ENCODE results near the gene ARHGAP8. TPM values are rescaled to one million over a fixed set of nuclear protein-coding genes. Genes with fewer than 3 reads are reported as not detected.

ARHGAP8 gene
- total and polyA plus RNA-seq, 10 of the 15 experiments (the other 5 are each of a cell fraction or from before 2014, with no cell fraction given): 0.33 TPM; not detected in 9

DNA sequence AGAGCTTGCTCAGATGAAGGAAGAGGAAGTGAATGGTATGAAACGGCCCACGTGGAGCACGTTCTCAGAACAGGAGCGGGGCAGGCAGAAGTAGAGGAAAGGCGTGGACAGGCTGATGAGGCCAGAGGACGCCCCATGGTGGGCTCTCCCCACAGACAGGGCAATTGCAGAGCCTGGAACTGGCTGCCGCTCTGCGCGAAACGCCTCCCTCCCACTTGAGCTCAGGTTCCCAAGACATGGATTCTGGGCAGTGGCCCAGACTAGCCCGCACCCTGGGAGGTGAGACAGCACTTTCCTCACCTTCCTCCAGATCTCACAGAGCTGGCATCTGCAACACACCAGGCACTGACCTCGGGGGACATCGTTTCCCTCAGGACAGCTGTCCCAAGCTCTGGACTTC lies 139.9 kb downstream of the ARHGAP8 start:
- Histone ChIP-seq H2AFZ (ENCODE audit: control insufficient read depth, low read depth, low read length) (no peak overlapping the region), H3K4me2 (ENCODE audit: control insufficient read depth, insufficient read depth) (no peak overlapping the region), H3K27me3 (replicated peaks in 1 of 2; ENCODE audit: control insufficient read depth in 2 of 2, insufficient read depth in 2 of 2, low read length in 1 of 2) (no peaks in the 10 kb centered on the region), H4K20me1 (ENCODE audit: control insufficient read depth, insufficient read depth) (no peaks in the 10 kb centered on the region), H3K4me3 (no peak overlapping the region), H3K27ac (ENCODE audit: control insufficient read depth, insufficient read depth) (no peak overlapping the region), H3K4me1 (ENCODE audit: control insufficient read depth, insufficient read depth, low read length) (no peaks in the 10 kb centered on the region), H3K36me3 (ENCODE audit: control insufficient read depth in 2 of 2, insufficient read depth in 2 of 2, low read length in 1 of 2) (no peaks in the 10 kb centered on the region), H3K79me2 (ENCODE audit: control insufficient read depth, insufficient read depth, low read length) (no peaks in the 10 kb centered on the region), H3K9ac (ENCODE audit: control insufficient read depth, insufficient read depth, low read length) (no peak overlapping the region), H3K9me3 (replicated peaks; ENCODE audit: control insufficient read depth, insufficient read depth, low read length) (no peaks in the 10 kb centered on the region)
- no peak for DNase-seq (ENCODE audit: low read depth, low spot score)
- CTCF ChIA-PET: no interaction called here
- RAD21 ChIA-PET (ENCODE audit: unreplicated experiment): no interaction called here
- POLR2A ChIA-PET: no interaction called here
- in situ Hi-C loops (cut with MboI): loop anchor here (25.0 kb wide), 1 partner anchor 530 kb away; no protein-coding TSS in a partner anchor
- WGBS (ENCODE audit: insufficient coverage, insufficient replicate concordance, low lambda C conversion rate, missing lambda C conversion rate): 35% methylated on average over 13 of the region's 13 CpGs
- BruUV-seq (replicated peaks): no TSS peak
- intact Hi-C loops (cut with micrococcal nuclease; ENCODE audit: unreplicated experiment): no loop called here
- no peak for FAIRE-seq
- SMC1A ChIA-PET (ENCODE audit: uncharacterized antibody, unreplicated experiment): no interaction called here
- ATAC-seq: no peak
- no peak for TF ChIP-seq EP300 (IDR thresholded peaks at IDR 0.05; ENCODE audit: borderline replicate concordance in 1 of 2, control insufficient read depth in 1 of 2, low read depth in 2 of 2, low read length in 2 of 2)
- no peak for TF ChIP-seq NFYA (IDR thresholded peaks at IDR 0.05; ENCODE audit: borderline replicate concordance, low read depth, low read length)
- no peak for TF ChIP-seq TBL1XR1 (IDR thresholded peaks at IDR 0.05; ENCODE audit: low read depth, low read length)
- no peak for TF ChIP-seq CEBPZ (IDR thresholded peaks at IDR 0.05; ENCODE audit: low read depth, low read length)
- no peak for TF ChIP-seq HCFC1 (IDR thresholded peaks at IDR 0.05; ENCODE audit: low read length)
- TF ChIP-seq TARDBP (IDR thresholded peaks at IDR 0.05; ENCODE audit: borderline replicate concordance): no peak
- no peak for TF ChIP-seq SP1 (IDR thresholded peaks at IDR 0.05; ENCODE audit: low read depth, low read length)
- TF ChIP-seq, protein P1, sequence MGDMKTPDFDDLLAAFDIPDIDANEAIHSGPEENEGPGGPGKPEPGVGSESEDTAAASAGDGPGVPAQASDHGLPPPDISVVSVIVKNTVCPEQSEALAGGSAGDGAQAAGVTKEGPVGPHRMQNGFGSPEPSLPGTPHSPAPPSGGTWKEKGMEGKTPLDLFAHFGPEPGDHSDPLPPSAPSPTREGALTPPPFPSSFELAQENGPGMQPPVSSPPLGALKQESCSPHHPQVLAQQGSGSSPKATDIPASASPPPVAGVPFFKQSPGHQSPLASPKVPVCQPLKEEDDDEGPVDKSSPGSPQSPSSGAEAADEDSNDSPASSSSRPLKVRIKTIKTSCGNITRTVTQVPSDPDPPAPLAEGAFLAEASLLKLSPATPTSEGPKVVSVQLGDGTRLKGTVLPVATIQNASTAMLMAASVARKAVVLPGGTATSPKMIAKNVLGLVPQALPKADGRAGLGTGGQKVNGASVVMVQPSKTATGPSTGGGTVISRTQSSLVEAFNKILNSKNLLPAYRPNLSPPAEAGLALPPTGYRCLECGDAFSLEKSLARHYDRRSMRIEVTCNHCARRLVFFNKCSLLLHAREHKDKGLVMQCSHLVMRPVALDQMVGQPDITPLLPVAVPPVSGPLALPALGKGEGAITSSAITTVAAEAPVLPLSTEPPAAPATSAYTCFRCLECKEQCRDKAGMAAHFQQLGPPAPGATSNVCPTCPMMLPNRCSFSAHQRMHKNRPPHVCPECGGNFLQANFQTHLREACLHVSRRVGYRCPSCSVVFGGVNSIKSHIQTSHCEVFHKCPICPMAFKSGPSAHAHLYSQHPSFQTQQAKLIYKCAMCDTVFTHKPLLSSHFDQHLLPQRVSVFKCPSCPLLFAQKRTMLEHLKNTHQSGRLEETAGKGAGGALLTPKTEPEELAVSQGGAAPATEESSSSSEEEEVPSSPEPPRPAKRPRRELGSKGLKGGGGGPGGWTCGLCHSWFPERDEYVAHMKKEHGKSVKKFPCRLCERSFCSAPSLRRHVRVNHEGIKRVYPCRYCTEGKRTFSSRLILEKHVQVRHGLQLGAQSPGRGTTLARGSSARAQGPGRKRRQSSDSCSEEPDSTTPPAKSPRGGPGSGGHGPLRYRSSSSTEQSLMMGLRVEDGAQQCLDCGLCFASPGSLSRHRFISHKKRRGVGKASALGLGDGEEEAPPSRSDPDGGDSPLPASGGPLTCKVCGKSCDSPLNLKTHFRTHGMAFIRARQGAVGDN (IDR thresholded peaks at IDR 0.05): no peak
- TF ChIP-seq, protein P2, sequence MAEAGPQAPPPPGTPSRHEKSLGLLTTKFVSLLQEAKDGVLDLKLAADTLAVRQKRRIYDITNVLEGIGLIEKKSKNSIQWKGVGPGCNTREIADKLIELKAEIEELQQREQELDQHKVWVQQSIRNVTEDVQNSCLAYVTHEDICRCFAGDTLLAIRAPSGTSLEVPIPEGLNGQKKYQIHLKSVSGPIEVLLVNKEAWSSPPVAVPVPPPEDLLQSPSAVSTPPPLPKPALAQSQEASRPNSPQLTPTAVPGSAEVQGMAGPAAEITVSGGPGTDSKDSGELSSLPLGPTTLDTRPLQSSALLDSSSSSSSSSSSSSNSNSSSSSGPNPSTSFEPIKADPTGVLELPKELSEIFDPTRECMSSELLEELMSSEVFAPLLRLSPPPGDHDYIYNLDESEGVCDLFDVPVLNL (IDR thresholded peaks at IDR 0.05; ENCODE audit: low read depth, low read length): no peak
- TF ChIP-seq RAD21 (IDR thresholded peaks at IDR 0.05; ENCODE audit: insufficient read depth, low read depth, low read length): no peak
- TF ChIP-seq ZNF592 (IDR thresholded peaks at IDR 0.05): no peak

Measured in GM12878 (cell line).